NCI-H82 (cell line): ENCODE measurements around the gene TLCD4.
A peak's percentile ranks its signal among the peaks of the same experiment; 100 is the strongest.
"Not testable (repeated sequence)": the region's sequence is repeated elsewhere in the genome, so short reads cannot be mapped to it uniquely, and the experiment has no call there.

Experiments
- DNase-seq: peaks from one replicate; lab custom pipeline; 2025; lab: John Stamatoyannopoulos, UW

The TLCD4 gene, protein sequence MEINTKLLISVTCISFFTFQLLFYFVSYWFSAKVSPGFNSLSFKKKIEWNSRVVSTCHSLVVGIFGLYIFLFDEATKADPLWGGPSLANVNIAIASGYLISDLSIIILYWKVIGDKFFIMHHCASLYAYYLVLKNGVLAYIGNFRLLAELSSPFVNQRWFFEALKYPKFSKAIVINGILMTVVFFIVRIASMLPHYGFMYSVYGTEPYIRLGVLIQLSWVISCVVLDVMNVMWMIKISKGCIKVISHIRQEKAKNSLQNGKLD

DNA sequence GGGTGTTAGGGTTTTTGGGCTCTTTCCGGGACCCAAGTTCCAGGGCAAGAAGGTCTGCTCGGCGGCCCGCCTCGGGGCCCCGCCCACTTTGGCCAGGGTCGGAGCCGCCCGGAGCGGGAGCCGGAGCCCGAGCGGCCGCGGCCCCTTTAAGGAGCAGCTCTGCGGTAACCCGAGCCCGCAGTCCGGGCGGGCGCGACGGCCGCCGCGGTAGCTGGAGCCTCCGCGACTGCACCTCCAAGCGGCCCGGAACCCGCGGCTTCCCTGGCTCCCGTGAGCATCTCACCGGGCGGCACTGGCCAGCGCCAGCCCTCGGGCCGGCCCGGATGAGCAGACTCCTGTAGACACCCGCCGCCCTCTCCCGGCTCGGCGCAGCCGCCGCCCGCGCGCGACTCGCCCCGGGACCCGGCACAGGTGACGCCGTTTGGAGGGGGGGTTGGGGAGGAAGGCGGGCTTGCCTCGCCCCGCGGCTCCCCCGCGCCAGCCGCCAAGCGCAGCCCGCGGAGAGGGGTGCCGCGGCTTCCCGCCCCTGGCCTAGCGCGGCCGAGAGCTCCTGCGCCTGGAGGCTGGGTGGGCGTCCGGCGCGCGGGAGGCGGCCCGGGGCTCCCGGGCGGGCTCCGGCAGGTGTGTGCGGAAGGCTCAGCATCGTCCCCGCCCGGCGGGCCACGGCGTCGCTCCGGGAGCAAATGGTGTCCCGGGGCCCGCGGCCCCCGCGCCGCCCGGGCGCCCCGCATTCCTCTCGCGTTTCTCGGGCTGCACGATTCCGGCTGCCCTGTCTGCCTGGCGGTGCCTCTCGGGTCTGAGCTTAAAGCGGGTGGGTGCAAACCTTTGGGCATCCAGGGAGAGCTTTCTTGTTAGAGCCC, at the start of gene TLCD4:
Gene TLCD4 (plus strand): TSS at position 149 of the 860 bp plus-strand sequence. CDS start 26,547 bp downstream, outside the sequence.
- DNase-seq, result peak; percentile 64

DNA sequence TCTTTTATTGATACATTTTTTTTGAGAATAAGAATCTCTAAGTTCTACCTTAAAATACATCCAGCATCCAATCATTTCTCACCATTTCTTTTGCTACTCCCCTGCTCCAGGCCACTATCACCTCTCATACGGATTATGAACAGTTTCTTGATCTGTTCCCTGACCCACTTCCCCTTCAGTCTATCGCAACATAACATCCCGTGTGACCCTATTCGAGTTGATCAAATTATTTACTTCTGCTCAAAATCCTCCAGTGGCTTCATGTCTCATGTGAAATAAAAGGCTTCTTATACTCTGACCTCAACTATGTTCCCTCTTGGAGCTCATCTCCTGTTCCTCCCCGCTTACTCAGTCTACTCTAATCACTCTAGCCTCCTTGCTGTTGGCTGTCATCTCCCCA, 49.6 kb upstream of the TLCD4 start:
- no peak for DNase-seq

DNA sequence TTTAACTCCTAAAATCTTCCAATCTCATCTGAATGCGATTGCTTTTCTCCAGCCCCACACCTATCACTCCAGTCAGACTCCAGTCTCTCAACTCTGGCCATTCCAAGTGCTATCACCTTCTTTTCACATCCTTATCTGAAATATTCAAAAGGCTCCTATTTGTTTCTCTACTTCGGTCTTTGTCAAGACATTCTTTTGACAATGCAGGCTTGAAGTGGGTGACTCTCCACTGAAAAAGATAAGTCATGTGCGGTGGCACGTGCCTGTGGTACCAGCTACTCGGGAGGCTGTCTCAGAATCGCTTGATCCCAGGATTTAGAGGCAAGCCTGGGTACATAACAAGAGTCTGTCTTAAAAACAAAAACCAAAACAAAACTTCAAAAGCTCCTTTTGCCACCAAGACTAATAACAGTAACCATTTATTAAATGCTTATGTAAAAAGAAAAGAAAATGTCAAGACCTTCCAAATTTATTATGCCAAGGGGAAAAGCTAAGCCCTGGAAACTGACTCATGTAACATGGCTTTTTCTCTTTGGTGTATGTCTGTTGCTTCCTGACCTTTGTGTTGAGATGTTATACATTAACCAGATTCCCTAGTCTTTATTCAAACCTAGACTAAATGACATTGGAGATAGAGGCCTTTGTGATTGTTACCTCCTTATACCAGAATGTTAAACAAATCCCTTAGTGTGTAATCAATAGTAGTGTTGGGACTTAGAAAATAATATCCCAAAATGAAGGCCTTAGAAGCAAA, 48.0 kb upstream of the TLCD4 start:
- no peak for DNase-seq

DNA sequence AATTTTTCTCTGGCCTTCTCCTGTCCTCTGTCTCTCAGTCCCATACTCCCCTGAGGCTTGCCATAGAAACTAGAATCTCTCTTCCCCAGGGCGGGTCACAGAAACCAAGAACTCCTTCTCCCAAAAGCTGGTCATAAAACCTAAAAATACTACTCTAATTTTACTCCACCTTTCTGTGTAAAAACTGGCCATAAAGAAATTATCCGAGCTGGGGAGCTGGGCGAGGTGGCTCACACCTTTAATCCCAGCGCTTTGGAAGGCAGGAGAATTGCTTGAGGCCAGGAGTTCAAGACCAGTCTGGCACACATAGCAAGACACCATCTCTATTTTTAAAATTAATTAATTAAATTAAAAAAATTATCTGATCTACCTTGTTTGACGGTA, 47.5 kb upstream of the TLCD4 start:
- DNase-seq, result no peak

DNA sequence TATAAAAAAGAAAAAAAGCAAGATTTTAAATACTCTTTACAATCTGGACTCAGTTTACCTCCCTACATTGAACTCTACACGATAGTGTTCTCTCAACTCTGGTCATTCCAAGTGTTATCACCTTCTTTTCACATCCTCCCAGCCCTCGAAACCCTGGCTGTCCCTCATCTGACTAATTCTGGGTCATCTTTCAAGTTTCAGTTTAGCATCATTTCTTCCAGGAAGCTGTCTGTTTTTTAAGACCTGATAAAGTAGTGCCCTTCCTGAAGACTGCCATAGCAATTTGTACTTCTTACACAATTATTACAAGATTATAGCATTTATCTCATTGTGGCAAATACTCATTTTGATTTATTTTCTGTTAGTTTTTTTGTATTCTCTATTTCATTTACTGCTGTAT, 45.6 kb upstream of the TLCD4 start:
- DNase-seq, result no peak

DNA sequence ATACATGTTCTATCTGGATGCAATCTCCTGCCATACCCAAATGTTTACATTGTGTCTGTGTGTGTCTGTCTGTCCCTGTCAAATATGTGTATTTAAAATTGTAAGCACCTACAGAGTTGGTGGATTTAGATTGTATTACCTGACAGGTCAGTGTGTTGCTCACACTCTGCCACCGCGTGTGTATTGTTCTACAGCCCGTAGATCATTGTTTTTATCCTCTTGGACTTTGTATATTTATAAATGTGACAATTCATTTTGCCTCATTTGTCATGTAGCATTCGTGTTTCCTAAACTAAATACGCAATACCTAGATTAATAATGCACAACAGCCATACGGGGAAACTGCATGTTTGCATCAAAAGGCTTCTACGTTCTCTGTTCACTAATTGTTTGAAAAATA, 45.0 kb upstream of the TLCD4 start:
- DNase-seq, result no peak

DNA sequence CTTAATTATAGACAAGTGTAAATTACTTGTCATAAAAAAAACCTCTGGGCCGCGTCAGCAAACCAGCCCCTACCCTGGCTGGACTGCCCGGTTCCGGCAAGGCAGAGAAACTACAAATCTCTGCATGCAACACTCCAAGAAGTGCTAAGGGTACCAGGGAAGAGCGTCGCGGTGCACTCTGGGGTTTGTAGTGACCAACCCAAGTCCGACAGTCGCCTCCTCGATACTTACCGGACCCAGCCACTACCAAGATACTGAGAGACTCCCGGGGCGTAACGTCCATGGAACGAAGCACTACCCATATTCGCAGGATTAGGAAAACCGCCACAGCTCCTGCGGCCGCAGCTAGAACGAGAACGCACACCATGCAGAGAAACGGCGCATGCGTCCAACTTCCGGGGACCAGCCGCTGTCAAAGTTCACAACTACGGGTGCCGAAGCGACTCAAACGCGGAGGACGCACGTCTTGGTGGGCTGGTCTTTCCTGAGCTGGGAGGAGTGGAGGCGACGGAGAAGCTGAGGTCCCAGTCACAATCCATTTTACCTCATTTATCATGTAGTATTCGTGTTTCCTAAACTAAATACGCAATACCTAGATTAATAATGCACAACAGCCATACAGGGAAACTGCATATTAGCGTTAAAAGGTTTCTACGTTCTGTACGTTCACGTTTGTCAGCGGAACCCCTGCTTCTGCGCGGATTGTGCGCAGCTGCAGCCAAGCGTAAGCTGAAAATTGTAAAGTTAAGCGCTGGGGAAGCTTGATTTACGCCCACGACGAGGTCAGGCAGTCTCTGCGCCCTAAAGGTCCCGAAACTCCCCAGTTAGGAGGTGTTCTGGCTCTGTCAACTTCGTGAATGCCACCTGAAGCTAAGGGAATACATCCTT, 44.4 kb upstream of the TLCD4 start, which contains the start of gene ALG14:
Gene ALG14 (minus strand): TSS at position 420 of the 888 bp plus-strand sequence. CDS start 53 bp downstream, at position 367.
- peak; percentile 96 for DNase-seq

DNA sequence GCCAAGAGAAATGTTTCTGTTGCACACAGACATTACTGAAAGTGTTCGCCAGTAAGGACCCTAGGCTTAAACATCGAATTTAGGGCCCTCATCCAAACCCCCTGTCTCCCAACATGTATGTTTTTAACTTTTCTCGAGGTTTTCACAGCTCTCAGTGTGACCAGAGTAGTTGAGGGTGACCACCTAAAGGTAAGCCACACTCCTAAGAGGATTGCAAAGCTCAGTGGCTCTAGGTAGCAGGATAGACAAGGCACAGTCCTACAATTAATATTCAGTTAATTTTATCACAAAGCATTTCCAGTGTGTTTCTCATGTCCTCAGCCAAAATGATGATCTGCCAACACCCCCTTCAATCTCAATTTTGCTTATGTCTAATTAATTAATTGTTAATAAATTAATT, 43.7 kb upstream of the TLCD4 start:
- DNase-seq, result peak; percentile 50

DNA sequence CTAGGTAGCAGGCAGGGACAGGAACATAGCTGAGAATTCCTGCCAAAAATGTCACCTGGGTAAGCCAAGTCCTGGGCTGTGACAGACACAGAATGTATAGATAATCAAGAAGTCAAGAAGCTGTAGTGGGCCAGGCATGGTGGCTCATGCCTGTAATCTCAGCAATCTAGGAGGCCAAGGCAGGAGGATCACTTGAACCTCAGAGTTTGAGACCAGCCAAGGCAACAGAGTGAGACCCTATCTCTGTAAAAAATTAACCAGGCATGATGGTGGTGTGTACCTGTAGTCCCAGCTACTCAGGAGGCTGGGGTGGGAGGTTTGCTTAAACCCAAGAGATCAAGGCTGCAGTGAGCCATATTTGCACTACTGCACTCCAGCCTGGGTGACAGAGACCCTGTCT, 41.1 kb upstream of the TLCD4 start:
- DNase-seq, result no peak

DNA sequence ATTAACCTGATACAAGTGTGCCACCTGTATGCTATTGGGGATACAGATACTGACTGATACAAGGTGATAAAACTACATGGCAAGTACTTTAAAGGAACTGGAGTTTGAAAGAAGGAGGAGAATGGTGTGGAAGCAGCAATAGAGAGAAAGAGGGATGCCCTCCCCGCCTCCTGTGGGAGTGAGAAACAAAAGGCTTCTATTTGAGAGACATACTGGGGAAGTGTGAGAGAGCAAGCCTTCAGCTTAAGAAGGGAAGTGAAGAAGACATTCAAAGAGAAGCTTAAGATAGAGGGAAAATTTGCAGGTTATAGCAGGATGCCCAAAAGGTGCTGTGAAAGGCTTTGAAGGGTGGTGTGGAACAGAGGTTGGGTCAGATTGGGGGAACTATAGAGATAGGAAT, 36.7 kb upstream of the TLCD4 start:
- no peak for DNase-seq

DNA sequence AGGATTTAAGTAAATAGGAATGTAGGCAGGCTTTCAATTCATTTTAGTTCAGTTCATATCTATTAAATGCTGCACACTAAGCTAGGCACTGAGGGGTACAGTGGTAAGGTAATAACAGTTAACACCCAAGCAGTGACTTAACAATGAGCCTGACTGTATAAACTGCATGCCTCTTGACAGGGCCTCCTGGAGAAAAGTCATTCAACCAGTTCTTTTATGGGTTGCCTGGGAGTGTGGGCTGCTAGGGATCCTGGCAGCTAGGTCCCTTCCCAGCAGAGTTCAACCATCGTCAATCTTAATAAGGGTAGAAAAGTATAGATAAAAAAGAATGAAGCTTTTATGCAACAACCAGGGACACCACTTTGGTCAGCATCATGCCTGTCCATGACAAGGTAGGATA, 36.3 kb upstream of the TLCD4 start:
- DNase-seq, result no peak

DNA sequence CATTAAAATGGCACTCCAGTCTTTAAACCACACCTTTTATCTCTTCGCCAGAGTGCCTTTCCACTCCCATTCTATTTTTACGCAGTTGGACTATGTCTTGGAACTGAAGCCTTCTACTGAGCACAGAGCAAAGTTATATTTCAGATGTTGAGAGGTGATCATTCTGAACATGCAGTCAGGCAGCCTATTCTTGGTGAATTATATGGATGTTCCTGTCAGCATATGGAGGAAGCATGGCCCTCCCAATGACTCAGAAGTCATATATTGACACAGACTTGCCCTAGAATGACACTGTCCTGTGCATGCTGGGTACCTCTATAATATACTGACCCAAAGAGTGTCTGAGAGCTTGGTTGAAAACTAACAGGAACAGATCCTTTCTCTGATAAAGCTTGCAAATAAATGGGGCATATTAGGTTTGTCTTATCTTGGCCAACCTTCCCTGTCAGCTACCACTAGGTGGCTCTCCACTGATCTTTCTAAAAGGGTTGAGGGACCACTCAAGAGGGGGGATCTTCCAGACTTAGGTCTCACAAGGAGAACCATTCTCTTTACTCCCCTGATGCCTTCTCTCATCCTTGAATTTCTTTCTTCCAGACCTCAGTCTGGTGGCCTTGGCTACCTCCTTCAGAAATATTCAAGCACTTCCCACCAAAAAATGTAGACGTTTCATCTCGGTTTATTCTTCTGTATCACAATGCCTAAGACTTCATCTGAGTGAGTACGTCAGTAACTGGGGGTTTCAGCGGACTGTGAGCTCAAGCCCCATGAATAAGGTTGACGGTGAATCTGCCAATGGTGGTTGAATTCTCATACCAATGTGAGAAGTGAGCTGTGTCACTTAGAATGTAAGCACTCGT, 32.6 kb upstream of the TLCD4 start:
- DNase-seq, result peak; percentile 79

DNA sequence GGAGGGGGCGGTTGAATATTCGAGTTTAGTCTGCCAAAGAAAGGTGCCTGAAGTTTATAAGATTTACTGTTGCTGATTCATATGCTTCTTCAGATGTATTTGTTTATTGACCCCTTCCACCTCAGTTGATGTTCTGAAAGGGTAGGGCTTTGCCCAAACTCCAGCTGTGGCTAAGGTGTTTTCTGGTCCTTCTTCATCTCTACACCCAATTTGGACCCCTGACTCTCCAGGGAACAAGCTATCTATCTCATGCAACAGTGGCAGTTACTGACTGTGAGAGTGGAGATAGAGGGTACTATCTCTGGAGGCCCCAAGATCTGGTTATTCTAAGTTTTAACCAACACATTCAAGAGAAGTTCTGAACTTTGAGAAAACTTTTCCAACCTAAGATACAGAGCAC, 31.8 kb upstream of the TLCD4 start:
- no peak for DNase-seq

DNA sequence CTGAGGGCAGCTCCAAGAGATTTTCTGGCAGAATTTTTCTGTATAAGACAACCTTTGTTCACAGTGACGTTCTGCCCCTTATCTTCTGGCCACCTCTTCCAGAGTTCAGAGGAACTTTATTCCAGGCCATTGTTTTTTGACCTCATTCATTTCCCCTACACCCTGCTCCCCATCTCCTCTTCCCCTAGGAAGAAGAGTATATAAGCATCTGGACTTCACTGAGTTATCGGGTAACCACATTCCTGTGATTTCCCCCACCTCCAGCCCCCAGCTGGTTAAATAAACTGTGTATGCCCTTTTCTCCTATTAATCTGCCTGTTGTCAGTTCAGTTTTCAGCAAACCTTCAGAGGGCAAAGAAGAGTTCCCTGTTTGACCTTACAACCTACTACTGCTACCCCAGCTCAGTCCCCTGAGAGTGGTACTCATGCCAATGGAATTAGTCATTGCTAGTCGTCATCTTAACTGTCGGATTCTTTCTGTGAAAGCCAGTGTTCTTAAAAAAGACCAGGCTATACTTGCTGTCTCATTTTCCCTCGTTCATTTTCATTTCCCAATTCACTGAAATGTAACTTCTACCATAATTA, 30.1 kb upstream of the TLCD4 start:
- DNase-seq, result no peak

DNA sequence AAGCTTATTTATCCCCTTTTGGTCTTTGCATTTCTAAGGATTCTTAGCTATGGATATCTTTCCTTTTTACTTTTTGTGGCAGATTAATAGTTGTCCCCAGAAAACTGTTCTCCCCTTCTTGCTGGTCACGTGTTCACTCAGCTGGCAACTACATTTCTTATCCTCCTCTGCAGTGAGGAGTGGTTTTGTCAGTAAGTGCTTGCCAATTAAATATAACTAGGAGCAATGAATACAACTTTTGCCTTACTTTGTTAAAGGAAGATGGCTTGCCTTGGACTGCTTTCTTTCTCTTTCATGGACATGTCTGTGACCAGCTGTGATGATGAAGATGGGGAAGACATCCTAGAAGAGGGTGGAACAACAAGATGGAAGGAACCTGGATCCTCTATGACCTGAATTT, 28.9 kb upstream of the TLCD4 start:
- no peak for DNase-seq

DNA sequence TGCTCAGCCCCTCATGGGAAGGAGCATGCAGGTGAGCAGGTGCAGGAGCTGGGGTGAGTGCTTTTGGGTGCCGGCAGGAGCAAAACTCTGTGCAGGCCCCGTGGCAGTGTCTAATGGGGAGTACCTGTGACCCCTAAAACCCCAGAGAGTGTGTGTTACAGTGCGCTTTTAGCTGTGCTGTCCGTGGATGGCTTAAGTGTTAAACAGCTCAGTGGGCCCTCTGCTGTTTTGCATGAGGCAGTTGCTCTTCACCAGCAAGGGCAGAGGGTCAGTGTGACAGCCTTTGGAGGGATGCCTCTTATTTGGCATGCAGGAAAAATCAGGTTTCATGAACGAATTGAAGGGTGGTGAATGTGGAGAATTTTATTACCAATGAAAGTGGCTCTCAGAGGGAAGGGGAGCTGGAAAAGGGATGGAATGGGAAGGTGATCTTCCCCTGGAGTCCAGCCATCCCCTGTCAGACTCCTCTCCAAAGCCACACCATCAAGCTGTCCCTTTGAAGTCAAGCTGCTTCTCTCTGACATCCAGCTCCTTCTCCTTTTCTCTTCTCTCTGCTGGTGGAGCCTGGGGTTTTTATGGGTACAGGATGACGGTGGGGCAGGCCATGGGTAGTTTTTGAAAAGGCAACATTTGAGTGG, 27.4 kb upstream of the TLCD4 start:
- DNase-seq, result no peak

DNA sequence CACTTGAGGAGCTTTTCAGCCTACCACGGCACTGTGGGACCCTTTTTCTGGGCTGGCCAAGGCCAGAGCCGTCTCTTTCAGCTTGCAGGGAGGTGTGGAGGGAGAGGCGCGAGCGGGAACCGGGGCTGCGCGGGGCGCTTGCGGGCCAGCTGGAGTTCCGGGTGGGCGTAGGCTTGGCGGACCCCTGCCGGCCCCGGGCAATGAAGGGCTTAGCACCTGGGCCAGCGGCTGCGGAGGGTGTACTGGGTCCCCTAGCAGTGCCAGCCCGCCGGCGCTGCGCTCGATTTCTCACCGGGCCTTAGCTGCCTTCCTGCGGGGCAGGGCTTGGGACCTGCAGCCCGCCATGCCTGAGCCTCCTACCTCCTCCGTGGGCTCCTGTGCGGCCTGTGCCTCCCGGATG, 25.9 kb upstream of the TLCD4 start:
- not testable (repeated sequence) for DNase-seq

DNA sequence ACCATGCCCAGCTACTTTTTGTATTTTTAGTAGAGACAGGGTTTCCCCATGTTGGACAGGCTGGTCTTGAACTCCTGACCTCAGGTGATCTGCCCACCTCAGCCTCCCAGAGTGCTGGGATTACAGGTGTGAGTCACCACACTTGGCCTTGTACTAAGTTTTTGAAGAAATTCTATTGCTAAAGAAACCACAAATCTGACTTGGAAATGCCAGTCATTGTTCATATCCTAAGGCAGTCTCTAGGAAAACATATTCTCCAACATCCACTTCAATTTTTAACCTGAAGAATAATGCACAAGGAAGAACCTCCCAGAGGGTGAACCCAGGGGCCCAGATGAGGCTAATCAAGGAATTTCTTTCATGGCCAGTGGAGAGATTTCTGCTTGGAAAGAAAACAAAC, 24.3 kb upstream of the TLCD4 start:
- not testable (repeated sequence) for DNase-seq

DNA sequence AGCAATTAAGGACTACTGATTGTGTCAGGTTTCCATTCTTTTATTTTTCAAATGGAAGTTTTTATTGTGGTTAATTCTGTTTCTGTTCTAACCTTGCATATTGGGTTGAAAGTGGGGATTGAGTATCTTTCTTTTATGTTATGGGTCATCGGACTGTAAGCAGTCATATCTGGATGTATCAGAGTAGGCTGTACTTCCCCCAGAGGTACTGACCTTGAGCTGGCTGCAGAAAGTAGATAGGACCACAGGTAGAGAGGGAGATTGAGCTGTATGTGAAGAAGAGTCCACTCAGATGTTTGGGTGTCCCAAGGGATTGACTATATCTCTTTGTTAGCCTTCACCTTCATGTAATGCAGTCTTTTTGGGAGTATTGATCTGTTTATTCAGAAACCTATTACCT, 23.9 kb upstream of the TLCD4 start:
- no peak for DNase-seq

DNA sequence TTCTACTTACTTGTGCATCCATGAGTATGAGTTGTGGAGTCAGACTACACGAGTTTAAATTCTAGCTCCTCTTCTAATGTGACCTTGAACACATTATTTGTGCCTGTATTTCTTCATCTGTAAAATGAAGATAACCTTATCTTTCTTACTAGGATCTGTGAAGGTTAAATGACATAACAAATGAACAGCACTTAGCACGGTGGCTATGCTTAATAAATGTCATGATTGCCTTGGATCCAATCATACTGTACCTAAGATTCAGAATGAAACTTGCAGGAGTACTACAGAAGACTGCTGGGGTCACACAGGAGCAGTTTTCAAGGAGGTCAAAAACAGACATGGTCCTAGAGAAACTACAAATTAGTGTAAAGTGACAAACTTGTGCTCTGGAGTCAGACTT, 22.2 kb upstream of the TLCD4 start:
- no peak for DNase-seq
